Loucy (cell line): ENCODE measurements around the gene LRSAM1.

Source experiments
- CTCF ChIP-seq: fragments of 200-600 bp; sonication (generic); conservative IDR thresholded peaks from 2 replicates; pipeline ENCODE4 v1.5.1; 2014; ENCODE audit warnings: mild to moderate bottlenecking, antibody characterized with exemption, low read length
- EZH2phosphoT487 ChIP-seq: fragments of 200-600 bp; IDR thresholded peaks from 2 replicates; pipeline ENCODE4 v1.6.1; 2018; ENCODE audit warnings: antibody characterized with exemption, mild to moderate bottlenecking, moderate library complexity, borderline replicate concordance

GRCh38 chr9:127457191-127457878, 6.0 kb downstream of the LRSAM1 start:
- no peak for TF ChIP-seq CTCF
- no peak for TF ChIP-seq EZH2phosphoT487
